ENCODE data around the gene OPN3. TPM values are rescaled to one million over a fixed set of nuclear protein-coding genes. Genes with fewer than 3 reads are reported as not detected.
"Not testable (repeated sequence)": the region's sequence is repeated elsewhere in the genome, so short reads cannot be mapped to it uniquely, and the experiment has no call there.

OPN3 gene
- total RNA-seq, 1 donor: 47.5 TPM

DNA sequence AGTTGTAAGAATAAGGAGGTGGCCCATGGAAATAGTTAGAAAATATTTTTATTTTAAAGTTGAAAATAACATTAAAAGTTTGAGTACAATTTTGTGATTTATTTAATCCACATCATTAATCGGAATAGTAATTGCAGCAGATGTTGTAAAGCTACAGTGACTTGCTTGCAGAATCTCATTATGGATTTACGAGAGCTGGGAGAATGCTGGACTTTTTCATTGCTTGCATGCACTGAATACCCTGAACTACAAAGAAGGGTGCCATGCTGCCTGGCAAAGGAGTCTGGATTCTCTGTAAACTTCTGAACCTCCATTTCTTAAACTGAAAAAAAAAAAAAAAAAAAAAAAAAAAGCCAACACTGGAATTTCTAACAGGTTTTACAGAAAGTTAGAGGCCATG lies 38.4 kb upstream of the OPN3 start:
- H3K4me3 ChIP-seq (ENCODE audit: low read depth, low read length): no peak overlapping the region
- TF ChIP-seq, protein P1, sequence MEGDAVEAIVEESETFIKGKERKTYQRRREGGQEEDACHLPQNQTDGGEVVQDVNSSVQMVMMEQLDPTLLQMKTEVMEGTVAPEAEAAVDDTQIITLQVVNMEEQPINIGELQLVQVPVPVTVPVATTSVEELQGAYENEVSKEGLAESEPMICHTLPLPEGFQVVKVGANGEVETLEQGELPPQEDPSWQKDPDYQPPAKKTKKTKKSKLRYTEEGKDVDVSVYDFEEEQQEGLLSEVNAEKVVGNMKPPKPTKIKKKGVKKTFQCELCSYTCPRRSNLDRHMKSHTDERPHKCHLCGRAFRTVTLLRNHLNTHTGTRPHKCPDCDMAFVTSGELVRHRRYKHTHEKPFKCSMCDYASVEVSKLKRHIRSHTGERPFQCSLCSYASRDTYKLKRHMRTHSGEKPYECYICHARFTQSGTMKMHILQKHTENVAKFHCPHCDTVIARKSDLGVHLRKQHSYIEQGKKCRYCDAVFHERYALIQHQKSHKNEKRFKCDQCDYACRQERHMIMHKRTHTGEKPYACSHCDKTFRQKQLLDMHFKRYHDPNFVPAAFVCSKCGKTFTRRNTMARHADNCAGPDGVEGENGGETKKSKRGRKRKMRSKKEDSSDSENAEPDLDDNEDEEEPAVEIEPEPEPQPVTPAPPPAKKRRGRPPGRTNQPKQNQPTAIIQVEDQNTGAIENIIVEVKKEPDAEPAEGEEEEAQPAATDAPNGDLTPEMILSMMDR (IDR thresholded peaks at IDR 0.05; ENCODE audit: insufficient read depth, low read depth, low read length): no peak
- no peak for DNase-seq (ENCODE audit: low read depth)

- TF ChIP-seq, protein P1 (IDR thresholded peaks at IDR 0.05; ENCODE audit: insufficient read depth, low read depth, low read length): no peak
Measured at GRCh38 chr1:241677201-241677600, 37.0 kb upstream of the OPN3 start.

DNA sequence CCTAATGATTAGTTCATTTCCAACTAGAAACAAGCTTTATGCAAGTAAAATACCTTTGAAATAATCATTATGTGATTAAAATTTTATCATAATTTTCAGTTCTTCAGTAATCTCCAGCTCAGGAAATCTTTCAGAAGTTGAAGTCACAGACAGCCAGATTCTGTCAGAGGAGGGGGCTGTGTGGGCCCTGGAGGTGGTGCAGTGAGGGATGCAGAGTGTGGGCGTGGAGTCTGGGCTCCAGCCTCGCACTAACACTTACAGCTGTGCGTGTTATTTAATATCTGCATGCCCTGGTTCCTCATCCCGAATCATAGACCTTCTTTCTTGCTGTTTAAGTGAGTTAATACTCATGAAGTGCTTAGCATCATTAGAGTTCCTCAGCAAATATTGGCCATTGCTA lies 35.8 kb upstream of the OPN3 start:
- H3K4me3 ChIP-seq (ENCODE audit: low read depth, low read length): no peak overlapping the region
- TF ChIP-seq, protein P1 (IDR thresholded peaks at IDR 0.05; ENCODE audit: insufficient read depth, low read depth, low read length): no peak
- DNase-seq (ENCODE audit: low read depth): no peak

More at GRCh38 chr1:241677201-241677600, 37.0 kb upstream of the OPN3 start:
- no peak overlapping the region for H3K4me3 ChIP-seq (ENCODE audit: low read depth, low read length)
- DNase-seq (ENCODE audit: low read depth): no peak

DNA sequence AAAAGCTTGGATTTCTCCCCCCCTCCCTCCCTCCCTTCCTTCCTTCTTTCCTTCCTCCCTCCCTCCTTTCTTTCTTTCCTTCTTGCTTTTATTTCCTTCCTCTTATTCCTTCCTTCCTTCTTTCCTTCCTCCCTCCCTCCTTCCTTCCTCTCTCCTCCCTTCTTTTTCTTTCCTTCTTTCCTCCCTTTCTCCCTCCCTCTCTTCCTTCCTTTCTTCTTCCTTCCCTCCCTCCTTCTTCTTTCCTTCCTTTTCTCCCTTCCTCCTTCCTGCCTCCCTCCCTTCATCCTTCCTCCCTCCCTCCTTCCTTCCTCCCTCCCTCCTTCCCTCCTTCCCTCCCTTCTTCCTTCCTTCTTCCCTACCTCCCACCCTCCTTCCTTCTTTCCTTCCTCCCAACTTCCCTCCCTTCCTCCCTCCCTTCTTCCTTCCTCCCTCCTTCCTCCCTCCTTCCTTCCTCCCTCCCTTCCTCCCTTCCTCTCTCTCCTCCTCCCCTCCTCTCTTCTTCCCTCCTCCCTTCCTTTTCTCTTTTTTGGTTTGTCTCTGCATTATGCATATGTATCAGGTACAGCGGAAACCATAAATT lies 34.7 kb upstream of the OPN3 start:
- no peak for DNase-seq (ENCODE audit: low read depth)
- TF ChIP-seq, protein P1 (IDR thresholded peaks at IDR 0.05; ENCODE audit: insufficient read depth, low read depth, low read length): no peak

DNA sequence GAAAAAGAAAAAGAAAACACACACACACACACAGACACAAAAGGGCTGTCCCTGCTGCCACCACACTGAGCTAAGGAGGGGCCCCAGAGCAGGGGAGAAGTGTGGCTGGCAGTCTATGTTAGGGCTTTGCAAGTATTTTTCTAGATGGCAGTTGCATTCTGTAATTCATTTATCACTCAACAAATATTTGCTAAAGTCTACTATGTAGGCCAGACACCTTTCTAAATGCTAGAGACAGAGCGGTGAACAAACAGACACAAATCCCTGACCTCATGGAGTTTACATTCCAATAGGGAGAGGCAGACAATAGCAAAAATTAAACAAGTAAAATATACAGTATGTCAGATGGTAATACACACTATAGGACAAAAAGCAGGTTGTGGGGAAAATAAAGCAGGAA lies 32.1 kb upstream of the OPN3 start:
- H3K4me3 ChIP-seq (ENCODE audit: low read depth, low read length): no peak overlapping the region
- TF ChIP-seq, protein P1 (IDR thresholded peaks at IDR 0.05; ENCODE audit: insufficient read depth, low read depth, low read length): no peak
- DNase-seq (ENCODE audit: low read depth): no peak

More for the DNA sequence above, 34.7 kb upstream of the OPN3 start:
- H3K4me3 ChIP-seq (ENCODE audit: low read depth, low read length): no peak overlapping the region

DNA sequence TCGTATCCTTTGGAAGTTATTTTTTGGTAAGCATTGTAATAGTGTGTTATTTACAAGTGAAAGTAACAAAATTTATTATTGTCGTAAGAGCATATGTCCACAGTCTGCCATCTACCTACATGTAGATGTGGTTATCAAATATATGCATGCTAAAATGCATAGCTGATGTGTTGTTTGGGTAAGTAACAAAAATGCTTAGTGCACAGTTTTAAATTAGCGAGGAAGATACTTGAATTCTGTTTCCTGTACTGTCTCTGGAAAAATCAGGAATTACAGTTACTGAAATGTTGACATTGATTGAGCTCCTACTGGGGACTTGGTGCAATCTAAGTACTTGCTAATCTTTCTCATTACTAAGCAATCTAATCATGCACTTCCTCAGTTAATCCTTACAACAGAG lies 26.2 kb upstream of the OPN3 start:
- DNase-seq (ENCODE audit: low read depth): no peak
- TF ChIP-seq, protein P1 (IDR thresholded peaks at IDR 0.05; ENCODE audit: insufficient read depth, low read depth, low read length): no peak
- H3K4me3 ChIP-seq (ENCODE audit: low read depth, low read length): no peak overlapping the region

GRCh38 chr1:241660424-241660972 lies 20.3 kb upstream of the OPN3 start:
- H3K4me3 ChIP-seq (ENCODE audit: low read depth, low read length): no peak overlapping the region
- no peak for DNase-seq (ENCODE audit: low read depth)
- TF ChIP-seq, protein P1 (IDR thresholded peaks at IDR 0.05; ENCODE audit: insufficient read depth, low read depth, low read length): no peak

- not testable (repeated sequence) for DNase-seq (ENCODE audit: low read depth); H3K4me3 ChIP-seq (ENCODE audit: low read depth, low read length)
Measured at GRCh38 chr1:241659016-241659415, 18.8 kb upstream of the OPN3 start.

Data from fibroblast of villous mesenchyme (primary cell).